ENCODE results near the gene LRFN4.

DNA sequence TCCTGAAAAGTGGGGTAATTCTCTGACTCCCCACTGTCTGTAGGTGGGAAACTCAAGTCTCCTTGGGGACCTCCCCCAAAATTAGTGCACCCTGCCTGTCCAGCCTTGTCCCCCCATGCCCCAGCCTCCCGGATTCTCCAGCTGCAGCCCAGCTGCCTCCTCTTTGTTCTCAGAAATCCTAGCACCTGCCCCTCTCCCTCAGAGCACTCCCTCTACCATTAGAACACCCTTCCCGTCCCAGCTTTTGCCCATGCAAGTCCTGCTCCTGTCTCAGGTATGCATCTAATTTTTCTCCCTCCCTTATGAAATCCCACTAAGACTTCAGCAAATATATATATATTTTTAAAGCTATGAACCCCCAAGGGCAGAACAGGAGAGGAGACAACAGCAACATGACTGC, 37.3 kb downstream of the LRFN4 start:
- TF ChIP-seq, protein P1, sequence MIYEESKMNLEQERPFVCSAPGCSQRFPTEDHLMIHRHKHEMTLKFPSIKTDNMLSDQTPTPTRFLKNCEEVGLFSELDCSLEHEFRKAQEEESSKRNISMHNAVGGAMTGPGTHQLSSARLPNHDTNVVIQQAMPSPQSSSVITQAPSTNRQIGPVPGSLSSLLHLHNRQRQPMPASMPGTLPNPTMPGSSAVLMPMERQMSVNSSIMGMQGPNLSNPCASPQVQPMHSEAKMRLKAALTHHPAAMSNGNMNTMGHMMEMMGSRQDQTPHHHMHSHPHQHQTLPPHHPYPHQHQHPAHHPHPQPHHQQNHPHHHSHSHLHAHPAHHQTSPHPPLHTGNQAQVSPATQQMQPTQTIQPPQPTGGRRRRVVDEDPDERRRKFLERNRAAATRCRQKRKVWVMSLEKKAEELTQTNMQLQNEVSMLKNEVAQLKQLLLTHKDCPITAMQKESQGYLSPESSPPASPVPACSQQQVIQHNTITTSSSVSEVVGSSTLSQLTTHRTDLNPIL (CRISPR knock-in tag; IDR thresholded peaks at IDR 0.05; ENCODE audit: low read depth) = no peak
- TF ChIP-seq, protein P2, sequence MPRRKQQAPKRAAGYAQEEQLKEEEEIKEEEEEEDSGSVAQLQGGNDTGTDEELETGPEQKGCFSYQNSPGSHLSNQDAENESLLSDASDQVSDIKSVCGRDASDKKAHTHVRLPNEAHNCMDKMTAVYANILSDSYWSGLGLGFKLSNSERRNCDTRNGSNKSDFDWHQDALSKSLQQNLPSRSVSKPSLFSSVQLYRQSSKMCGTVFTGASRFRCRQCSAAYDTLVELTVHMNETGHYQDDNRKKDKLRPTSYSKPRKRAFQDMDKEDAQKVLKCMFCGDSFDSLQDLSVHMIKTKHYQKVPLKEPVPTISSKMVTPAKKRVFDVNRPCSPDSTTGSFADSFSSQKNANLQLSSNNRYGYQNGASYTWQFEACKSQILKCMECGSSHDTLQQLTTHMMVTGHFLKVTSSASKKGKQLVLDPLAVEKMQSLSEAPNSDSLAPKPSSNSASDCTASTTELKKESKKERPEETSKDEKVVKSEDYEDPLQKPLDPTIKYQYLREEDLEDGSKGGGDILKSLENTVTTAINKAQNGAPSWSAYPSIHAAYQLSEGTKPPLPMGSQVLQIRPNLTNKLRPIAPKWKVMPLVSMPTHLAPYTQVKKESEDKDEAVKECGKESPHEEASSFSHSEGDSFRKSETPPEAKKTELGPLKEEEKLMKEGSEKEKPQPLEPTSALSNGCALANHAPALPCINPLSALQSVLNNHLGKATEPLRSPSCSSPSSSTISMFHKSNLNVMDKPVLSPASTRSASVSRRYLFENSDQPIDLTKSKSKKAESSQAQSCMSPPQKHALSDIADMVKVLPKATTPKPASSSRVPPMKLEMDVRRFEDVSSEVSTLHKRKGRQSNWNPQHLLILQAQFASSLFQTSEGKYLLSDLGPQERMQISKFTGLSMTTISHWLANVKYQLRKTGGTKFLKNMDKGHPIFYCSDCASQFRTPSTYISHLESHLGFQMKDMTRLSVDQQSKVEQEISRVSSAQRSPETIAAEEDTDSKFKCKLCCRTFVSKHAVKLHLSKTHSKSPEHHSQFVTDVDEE (CRISPR knock-in tag; IDR thresholded peaks at IDR 0.05) = no peak
- no peak for TF ChIP-seq BACH2 (CRISPR knock-in tag; IDR thresholded peaks at IDR 0.05; ENCODE audit: borderline replicate concordance)
- TF ChIP-seq, protein P3, sequence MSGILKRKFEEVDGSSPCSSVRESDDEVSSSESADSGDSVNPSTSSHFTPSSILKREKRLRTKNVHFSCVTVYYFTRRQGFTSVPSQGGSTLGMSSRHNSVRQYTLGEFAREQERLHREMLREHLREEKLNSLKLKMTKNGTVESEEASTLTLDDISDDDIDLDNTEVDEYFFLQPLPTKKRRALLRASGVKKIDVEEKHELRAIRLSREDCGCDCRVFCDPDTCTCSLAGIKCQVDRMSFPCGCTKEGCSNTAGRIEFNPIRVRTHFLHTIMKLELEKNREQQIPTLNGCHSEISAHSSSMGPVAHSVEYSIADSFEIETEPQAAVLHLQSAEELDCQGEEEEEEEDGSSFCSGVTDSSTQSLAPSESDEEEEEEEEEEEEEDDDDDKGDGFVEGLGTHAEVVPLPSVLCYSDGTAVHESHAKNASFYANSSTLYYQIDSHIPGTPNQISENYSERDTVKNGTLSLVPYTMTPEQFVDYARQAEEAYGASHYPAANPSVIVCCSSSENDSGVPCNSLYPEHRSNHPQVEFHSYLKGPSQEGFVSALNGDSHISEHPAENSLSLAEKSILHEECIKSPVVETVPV (CRISPR knock-in tag; IDR thresholded peaks at IDR 0.05) = no peak
- no peak for TF ChIP-seq ZNF8 (CRISPR knock-in tag; IDR thresholded peaks at IDR 0.05)
- TF ChIP-seq RARB (CRISPR knock-in tag; IDR thresholded peaks at IDR 0.05) = no peak
- no peak for TF ChIP-seq ISL1 (CRISPR knock-in tag; IDR thresholded peaks at IDR 0.05)
- no peak for TF ChIP-seq ZFP3 (CRISPR knock-in tag; IDR thresholded peaks at IDR 0.05)

Data from SK-N-SH treated with all-trans-retinoic acid at 6 μM for 48 hours (cell line).